ENCODE measurements around the gene SCPEP1.

SCPEP1 gene

DNA sequence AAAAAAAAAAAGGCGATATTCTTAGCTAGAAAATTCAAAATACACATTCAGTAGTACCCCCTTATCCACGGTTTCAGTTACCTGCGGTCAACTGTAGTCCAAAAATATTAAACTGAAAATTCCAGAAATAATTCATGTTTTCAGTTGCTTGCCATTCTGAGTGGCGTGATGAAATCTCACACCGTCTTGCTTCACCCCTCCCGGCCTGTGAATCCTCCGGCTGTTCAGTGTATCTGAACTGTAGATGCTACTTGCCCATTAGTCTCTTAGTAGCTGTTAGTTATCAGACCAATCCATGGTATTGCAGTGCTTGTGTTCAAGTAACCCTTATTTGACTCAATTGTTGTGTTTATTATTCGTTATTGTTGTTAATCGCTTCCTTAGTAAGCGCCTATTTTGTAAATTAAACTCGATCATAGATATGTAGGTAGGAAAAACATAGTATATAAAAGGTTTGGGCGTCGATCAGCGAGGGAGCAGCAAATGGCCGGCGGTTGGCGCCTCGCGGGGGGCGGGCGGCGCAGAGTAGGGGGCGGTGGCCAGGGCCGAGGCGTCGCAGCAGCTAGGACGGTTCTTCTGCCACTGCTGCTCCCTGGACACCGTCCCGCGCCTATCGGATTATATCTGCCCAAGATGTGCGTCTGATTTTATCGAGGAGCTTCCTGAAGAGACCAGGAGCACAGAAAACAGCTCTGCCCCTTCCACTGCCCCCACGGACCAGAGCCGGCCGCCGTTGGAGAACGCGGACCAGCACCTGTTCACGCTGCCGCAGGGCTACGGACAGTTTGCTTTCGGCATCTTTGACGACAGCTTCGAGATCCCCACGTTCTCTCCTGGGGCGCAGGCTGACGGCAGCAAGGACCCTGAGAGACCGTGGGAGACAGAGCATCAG, 67.3 kb downstream of the SCPEP1 start:
- no peak for DNase-seq

DNA sequence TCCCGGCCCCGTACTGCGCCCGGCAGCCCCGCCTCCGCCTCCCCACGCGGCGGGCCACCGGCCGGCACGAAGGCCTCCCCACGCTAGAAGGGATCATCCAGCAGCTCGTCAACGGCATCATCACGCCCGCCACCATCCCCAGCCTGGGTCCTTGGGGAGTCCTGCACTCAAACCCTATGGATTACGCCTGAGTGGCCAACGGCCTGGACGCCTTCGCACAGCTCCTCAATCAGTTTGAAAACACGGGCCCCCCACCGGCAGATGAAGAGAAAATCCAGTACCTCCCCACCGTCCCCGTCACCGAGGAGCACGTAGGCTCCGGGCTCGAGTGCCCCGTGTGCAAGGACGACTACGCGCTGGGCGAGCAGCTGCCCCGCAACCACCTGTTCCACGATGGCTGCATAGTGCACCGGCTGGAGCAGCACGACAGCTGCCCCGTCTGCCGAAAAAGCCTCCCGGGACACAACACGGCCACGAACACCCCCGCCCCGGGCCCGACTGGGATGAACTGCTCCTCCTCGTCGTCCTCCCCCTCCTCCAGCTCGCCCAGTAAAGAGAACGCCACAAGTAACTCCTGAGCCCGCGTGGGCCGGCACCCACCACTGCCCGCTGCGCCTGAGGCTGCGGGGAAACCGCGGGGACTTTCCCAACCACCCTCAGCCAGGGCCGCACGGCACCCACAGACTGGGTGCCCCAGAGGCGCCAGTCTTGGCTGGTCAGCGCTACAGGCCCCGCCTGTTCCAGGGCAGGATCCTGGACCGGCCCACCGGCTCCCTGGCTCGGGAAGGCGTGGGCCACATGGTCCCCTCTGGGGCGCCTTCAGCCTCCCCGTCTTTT, 68.2 kb downstream of the SCPEP1 start:
- DNase-seq, result no peak

DNA sequence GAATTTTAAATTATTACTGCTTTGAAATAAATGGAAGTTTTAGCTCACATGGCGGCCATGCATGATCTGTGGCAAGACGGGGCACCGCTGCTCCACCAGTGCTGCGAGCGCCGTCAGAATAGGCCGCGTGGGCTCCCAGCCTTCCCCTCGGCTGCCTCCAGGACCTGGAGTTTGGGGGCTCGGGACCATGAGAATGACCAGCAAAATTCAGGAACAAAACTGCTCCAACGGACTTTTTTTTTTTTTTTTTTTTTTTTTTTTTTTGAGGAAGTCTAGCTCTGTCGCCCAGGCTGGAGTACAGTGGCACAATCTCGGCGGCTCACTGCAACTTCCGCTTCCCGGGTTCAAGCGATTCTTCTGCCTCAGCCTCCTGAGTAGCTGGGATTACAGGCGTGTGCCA, 68.8 kb downstream of the SCPEP1 start:
- DNase-seq, result no peak

DNA sequence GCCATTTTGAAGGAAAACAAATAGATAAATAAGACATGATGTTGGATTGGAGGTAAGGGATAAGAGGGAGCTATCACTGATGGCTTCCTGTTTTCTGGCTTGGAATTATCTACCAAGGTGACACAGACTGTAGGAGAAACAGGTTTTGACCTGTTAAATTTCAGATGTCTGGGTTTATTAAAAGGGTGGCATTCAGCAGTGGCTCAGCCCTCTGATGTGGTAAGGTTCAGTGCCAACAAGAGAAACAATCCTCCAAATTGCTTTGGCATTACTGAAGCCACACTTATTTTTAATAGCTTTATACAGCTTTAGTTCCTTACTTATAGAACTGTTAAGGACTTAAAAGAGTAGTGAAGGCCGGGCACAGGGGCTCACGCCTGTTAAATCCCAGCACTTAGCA, 70.2 kb downstream of the SCPEP1 start:
- no peak for DNase-seq

DNA sequence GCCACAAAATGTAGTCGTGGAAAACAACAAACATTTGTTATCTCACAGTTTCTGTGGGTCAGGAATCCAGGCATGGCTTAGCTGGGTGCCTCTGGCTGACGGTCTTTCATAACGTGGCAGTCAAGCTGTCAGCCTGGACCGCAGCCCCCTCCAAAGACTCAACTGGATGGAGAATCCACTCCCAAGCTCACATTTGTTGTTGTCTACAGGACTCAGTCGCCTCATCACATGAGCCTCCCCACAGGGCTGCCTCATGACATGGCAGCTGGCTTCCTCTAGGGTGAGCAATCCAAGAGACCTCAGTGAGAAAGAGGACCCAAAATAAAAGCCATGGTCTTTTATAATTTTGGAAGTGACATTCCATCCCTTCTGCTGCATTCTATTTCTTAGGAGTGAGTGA, 72.4 kb downstream of the SCPEP1 start:
- DNase-seq, result no peak

DNA sequence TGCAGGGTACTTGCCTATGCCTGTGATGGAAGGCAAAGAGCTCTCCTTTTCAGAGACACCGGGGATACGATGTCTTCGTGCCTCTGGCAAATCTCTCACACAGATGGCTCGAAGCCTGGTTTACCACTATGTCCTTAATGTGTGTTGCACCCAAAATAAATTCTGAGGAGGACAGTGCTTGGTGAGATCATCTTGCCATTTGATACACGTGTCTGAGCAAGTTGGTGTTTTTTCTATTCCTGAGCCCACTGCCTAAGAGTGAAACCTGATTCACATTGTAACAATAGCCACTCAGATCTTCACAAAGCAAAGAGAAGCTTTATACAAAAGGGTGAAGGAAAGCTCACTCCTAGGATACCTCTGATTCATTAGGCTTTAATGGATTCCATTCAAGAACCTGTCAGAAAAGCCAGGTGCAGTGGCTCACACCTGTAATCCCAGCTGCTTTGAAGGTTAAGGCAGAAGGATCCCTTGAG, 74.0 kb downstream of the SCPEP1 start:
- DNase-seq, result no peak
